LNCaP clone FGC (cell line): ENCODE measurements around the gene ATIC.

ENCODE experiments used
- DNase-seq: peaks from one replicate; pipeline ENCODE4 v3.0.0-alpha.2; 2011; ENCODE audit warnings: low read depth
- H3K4me3 ChIP-seq: 2 replicates; pipeline ENCODE4 v1.5.1; 2011; ENCODE audit warnings: mild to moderate bottlenecking, low read depth, low read length, control low read depth
- TF ChIP-seq, protein P1 (sequence below): IDR thresholded peaks from 2 replicates; pipeline ENCODE4 v1.5.1; 2012; ENCODE audit warnings: mild to moderate bottlenecking; ENCODE audit not compliant: control insufficient read depth, insufficient read depth; ENCODE audit errors: extremely low read depth

ATIC gene

GRCh38 chr2:215386566-215386965 lies 74.7 kb downstream of the ATIC start:
- TF ChIP-seq, protein P1, sequence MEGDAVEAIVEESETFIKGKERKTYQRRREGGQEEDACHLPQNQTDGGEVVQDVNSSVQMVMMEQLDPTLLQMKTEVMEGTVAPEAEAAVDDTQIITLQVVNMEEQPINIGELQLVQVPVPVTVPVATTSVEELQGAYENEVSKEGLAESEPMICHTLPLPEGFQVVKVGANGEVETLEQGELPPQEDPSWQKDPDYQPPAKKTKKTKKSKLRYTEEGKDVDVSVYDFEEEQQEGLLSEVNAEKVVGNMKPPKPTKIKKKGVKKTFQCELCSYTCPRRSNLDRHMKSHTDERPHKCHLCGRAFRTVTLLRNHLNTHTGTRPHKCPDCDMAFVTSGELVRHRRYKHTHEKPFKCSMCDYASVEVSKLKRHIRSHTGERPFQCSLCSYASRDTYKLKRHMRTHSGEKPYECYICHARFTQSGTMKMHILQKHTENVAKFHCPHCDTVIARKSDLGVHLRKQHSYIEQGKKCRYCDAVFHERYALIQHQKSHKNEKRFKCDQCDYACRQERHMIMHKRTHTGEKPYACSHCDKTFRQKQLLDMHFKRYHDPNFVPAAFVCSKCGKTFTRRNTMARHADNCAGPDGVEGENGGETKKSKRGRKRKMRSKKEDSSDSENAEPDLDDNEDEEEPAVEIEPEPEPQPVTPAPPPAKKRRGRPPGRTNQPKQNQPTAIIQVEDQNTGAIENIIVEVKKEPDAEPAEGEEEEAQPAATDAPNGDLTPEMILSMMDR, result no peak

DNA sequence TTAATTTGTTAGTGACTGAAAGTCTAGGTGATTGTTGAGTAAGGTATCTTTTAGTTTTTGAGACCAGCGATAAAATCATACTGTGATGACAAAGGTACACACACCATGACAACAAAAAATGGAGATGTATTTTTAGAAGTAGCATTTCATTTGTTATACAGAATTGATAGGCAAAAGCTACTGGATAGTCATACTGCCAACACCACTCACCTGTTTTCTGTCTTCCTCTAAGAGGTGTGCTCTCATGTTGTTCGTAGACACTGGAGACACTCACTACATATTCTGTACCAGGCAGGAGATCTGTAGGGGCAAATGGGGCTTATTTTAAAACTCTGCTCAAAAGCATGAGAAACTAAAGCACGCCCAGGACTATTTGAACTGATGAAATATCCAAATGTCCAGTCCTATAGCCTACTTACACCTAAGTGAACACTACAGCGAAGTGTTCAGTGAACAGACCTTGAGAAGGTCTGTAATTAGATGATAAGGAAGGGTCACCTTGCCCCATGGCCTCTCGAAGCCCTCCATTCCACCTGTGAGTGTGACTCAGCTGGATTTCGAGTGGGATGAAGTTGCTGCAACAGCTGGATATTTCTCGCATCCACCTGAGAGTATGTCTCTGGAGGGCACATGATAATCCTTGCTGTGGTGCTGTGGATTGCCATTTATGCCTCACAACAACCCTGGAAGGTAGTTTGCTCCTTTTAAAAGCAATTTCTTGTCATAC lies 76.3 kb downstream of the ATIC start:
- no peak for DNase-seq
- TF ChIP-seq, protein P1, result no peak
- no peak overlapping the region for H3K4me3 ChIP-seq

More at GRCh38 chr2:215386566-215386965, 74.7 kb downstream of the ATIC start:
- DNase-seq, result no peak
- H3K4me3 ChIP-seq, result no peak overlapping the region

DNA sequence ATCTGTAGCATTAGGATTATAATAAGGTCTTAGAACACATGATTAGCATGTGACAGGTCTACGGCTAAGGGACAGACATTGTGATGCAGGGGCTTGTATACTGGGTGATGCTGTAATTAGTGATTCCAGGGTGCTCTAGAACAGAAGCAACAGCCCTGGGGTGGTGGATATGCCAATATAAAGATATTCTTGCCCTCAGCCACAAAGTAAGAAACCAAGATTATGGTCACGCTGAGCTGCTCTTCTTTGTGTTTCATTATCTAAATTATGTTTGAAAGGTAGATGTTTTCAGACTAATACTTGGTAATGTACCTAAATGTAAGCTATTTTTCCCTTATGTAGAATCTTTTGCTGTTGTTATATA lies 78.7 kb downstream of the ATIC start:
- H3K4me3 ChIP-seq, result no peak overlapping the region
- DNase-seq, result no peak
- TF ChIP-seq, protein P1, result no peak

DNA sequence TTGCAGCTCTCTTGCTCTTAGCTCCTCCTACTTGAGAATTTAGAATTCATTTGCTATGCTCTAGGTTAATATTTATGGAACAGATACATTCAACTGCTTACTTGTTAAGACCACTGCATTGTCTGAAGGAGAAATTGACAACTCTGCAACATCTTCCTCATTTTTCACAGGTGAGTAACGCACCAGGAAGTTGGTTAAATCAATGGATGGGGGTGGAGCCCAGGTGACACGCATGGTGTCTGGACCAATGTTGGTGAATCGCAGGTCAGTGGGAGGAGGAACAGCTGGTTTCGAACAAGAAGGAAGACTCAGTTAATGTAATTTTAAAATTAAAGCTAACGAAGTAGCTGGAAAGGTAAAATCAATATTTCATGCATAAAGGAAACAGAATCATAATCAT lies 79.7 kb downstream of the ATIC start:
- no peak overlapping the region for H3K4me3 ChIP-seq
- TF ChIP-seq, protein P1, result no peak
- DNase-seq, result no peak

GRCh38 chr2:215392164-215392563 lies 80.3 kb downstream of the ATIC start:
- TF ChIP-seq, protein P1, result no peak
- H3K4me3 ChIP-seq, result no peak overlapping the region
- no peak for DNase-seq

- no peak for DNase-seq
- no peak overlapping the region for H3K4me3 ChIP-seq
- TF ChIP-seq, protein P1, result no peak
These were observed 80.9 kb downstream of the ATIC start for GRCh38 chr2:215392687-215393270.
